ENCODE data around the gene MRC1.

MRC1 gene

DNA sequence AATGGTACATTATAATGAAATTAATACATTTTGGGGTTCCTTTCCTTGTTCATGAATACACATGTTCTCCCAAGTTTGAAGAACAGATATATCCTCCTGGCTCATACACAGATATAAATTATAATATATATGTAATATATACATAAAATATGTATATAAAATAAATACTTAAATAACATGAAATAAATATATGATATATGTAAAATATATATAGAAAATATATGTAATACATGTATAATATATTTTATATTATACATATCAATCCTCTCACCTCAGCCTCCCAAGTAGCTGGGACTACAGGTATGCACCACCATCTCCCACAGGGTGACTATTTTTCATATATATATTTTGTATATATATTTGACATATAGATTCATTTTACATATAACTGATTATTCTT lies 68.0 kb downstream of the MRC1 start:
- Histone ChIP-seq H3K9me3 (ENCODE audit: insufficient read depth, low read length) (no peaks in the 10 kb centered on the region), H3K36me3 (ENCODE audit: insufficient read depth, insufficient read length, low read length) (no peaks in the 10 kb centered on the region), H3K9ac (ENCODE audit: insufficient read length, low read depth) (no peak overlapping the region), H3K4me3 (ENCODE audit: insufficient read length, low read depth) (no peak overlapping the region), H3K27me3 (ENCODE audit: insufficient read depth, insufficient read length) (no peaks in the 10 kb centered on the region), H3K4me1 (ENCODE audit: insufficient read depth, insufficient read length) (no peaks in the 10 kb centered on the region)
- TF ChIP-seq YY1 (IDR thresholded peaks at IDR 0.05; ENCODE audit: insufficient read depth, insufficient read length) (no peak), SUZ12 (IDR thresholded peaks at IDR 0.05; ENCODE audit: extremely low read depth, insufficient read depth, insufficient read length) (no peak), ZNF274 (IDR thresholded peaks at IDR 0.05; ENCODE audit: low read depth, low read length) (no peak)
- DNase-seq (ENCODE audit: low read depth, low spot score): no peak

GRCh38 chr10:17878896-17879295 lies 69.7 kb downstream of the MRC1 start:
- H3K9ac ChIP-seq (ENCODE audit: insufficient read length, low read depth): no peak overlapping the region
- TF ChIP-seq ZNF274 (IDR thresholded peaks at IDR 0.05; ENCODE audit: low read depth, low read length) (no peak), SUZ12 (IDR thresholded peaks at IDR 0.05; ENCODE audit: extremely low read depth, insufficient read depth, insufficient read length) (no peak), YY1 (IDR thresholded peaks at IDR 0.05; ENCODE audit: insufficient read depth, insufficient read length) (no peak)
- DNase-seq (ENCODE audit: low read depth, low spot score): no peak

GRCh38 chr10:17880601-17881000 lies 71.5 kb downstream of the MRC1 start:
- no peak for TF ChIP-seq YY1 (IDR thresholded peaks at IDR 0.05; ENCODE audit: insufficient read depth, insufficient read length)
- TF ChIP-seq ZNF274 (IDR thresholded peaks at IDR 0.05; ENCODE audit: low read depth, low read length): no peak
- TF ChIP-seq SUZ12 (IDR thresholded peaks at IDR 0.05; ENCODE audit: extremely low read depth, insufficient read depth, insufficient read length): no peak
- Histone ChIP-seq H3K4me3 (ENCODE audit: insufficient read length, low read depth) (no peak overlapping the region), H3K9me3 (ENCODE audit: insufficient read depth, low read length) (no peaks in the 10 kb centered on the region), H3K36me3 (ENCODE audit: insufficient read depth, insufficient read length, low read length) (no peaks in the 10 kb centered on the region), H3K4me1 (ENCODE audit: insufficient read depth, insufficient read length) (no peaks in the 10 kb centered on the region), H3K9ac (ENCODE audit: insufficient read length, low read depth) (no peak overlapping the region), H3K27me3 (ENCODE audit: insufficient read depth, insufficient read length) (no peaks in the 10 kb centered on the region)
- DNase-seq (ENCODE audit: low read depth, low spot score): no peak

More at GRCh38 chr10:17878896-17879295, 69.7 kb downstream of the MRC1 start:
- no peaks in the 10 kb centered on the region for H3K4me1 ChIP-seq (ENCODE audit: insufficient read depth, insufficient read length)
- H3K27me3 ChIP-seq (ENCODE audit: insufficient read depth, insufficient read length): no peaks in the 10 kb centered on the region
- H3K4me3 ChIP-seq (ENCODE audit: insufficient read length, low read depth): no peak overlapping the region
- no peaks in the 10 kb centered on the region for H3K9me3 ChIP-seq (ENCODE audit: insufficient read depth, low read length)
- no peaks in the 10 kb centered on the region for H3K36me3 ChIP-seq (ENCODE audit: insufficient read depth, insufficient read length, low read length)

GRCh38 chr10:17882557-17882956 lies 73.4 kb downstream of the MRC1 start:
- H3K9me3 ChIP-seq (ENCODE audit: insufficient read depth, low read length): no peaks in the 10 kb centered on the region
- no peak for DNase-seq (ENCODE audit: low read depth, low spot score)
- TF ChIP-seq ZNF274 (IDR thresholded peaks at IDR 0.05; ENCODE audit: low read depth, low read length) (no peak), YY1 (IDR thresholded peaks at IDR 0.05; ENCODE audit: insufficient read depth, insufficient read length) (no peak), SUZ12 (IDR thresholded peaks at IDR 0.05; ENCODE audit: extremely low read depth, insufficient read depth, insufficient read length) (no peak)
- H3K36me3 ChIP-seq (ENCODE audit: insufficient read depth, insufficient read length, low read length): no peaks in the 10 kb centered on the region
- no peak overlapping the region for H3K4me3 ChIP-seq (ENCODE audit: insufficient read length, low read depth)
- no peaks in the 10 kb centered on the region for H3K4me1 ChIP-seq (ENCODE audit: insufficient read depth, insufficient read length)
- H3K9ac ChIP-seq (ENCODE audit: insufficient read length, low read depth): no peak overlapping the region
- no peaks in the 10 kb centered on the region for H3K27me3 ChIP-seq (ENCODE audit: insufficient read depth, insufficient read length)

DNA sequence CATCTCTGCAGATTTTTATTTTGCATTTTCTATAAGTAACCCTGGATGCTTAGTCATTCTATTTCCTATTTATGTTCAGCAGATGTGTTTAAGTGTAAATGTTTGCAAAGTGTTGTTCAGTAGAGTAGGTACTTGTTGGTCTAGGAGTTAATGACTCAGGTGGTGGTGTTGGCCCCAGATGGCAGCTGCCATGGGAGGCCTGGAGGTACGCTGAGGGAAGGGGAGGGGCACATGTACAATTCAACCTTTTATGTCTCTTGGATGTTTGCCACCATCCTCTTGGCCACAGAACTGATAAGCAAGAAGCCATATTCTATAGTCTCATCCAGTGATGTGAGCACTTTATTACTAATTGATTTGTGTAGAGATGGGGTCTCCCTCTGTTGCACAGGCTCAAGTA lies 74.5 kb downstream of the MRC1 start:
- Histone ChIP-seq H3K4me1 (ENCODE audit: insufficient read depth, insufficient read length) (no peaks in the 10 kb centered on the region), H3K4me3 (ENCODE audit: insufficient read length, low read depth) (no peak overlapping the region), H3K9me3 (ENCODE audit: insufficient read depth, low read length) (no peaks in the 10 kb centered on the region), H3K27me3 (ENCODE audit: insufficient read depth, insufficient read length) (no peaks in the 10 kb centered on the region), H3K36me3 (ENCODE audit: insufficient read depth, insufficient read length, low read length) (no peaks in the 10 kb centered on the region), H3K9ac (ENCODE audit: insufficient read length, low read depth) (no peak overlapping the region)
- no peak for TF ChIP-seq SUZ12 (IDR thresholded peaks at IDR 0.05; ENCODE audit: extremely low read depth, insufficient read depth, insufficient read length)
- TF ChIP-seq YY1 (IDR thresholded peaks at IDR 0.05; ENCODE audit: insufficient read depth, insufficient read length): no peak
- TF ChIP-seq ZNF274 (IDR thresholded peaks at IDR 0.05; ENCODE audit: low read depth, low read length): no peak
- DNase-seq (ENCODE audit: low read depth, low spot score): no peak

GRCh38 chr10:17888189-17888588 lies 79.0 kb downstream of the MRC1 start:
- Histone ChIP-seq H3K27me3 (ENCODE audit: insufficient read depth, insufficient read length) (no peaks in the 10 kb centered on the region), H3K9ac (ENCODE audit: insufficient read length, low read depth) (no peak overlapping the region), H3K9me3 (ENCODE audit: insufficient read depth, low read length) (no peaks in the 10 kb centered on the region), H3K4me3 (ENCODE audit: insufficient read length, low read depth) (no peak overlapping the region), H3K4me1 (ENCODE audit: insufficient read depth, insufficient read length) (no peaks in the 10 kb centered on the region), H3K36me3 (ENCODE audit: insufficient read depth, insufficient read length, low read length) (no peaks in the 10 kb centered on the region)
- no peak for TF ChIP-seq ZNF274 (IDR thresholded peaks at IDR 0.05; ENCODE audit: low read depth, low read length)
- no peak for TF ChIP-seq SUZ12 (IDR thresholded peaks at IDR 0.05; ENCODE audit: extremely low read depth, insufficient read depth, insufficient read length)
- no peak for TF ChIP-seq YY1 (IDR thresholded peaks at IDR 0.05; ENCODE audit: insufficient read depth, insufficient read length)
- DNase-seq (ENCODE audit: low read depth, low spot score): no peak

DNA sequence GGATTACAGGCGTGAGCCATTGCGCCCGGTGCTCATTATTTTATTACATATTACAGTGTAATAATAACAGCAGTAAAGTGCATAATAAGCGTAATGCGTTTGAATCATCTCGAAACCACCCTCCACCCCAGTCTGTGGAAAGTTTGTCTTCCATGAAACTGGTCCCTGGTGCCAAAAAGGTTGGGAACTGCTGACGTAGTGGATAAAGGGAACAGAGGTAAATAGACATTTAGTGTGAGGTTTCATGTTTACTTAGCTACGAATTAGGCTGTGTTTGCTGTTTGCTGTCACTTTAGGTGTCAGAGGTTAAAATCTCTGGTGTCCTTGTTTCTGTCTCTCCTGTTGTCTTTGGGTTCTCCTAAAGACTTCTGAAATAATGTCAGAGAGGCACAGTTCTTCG lies 82.3 kb downstream of the MRC1 start:
- TF ChIP-seq SUZ12 (IDR thresholded peaks at IDR 0.05; ENCODE audit: extremely low read depth, insufficient read depth, insufficient read length) (no peak), ZNF274 (IDR thresholded peaks at IDR 0.05; ENCODE audit: low read depth, low read length) (no peak), YY1 (IDR thresholded peaks at IDR 0.05; ENCODE audit: insufficient read depth, insufficient read length) (no peak)
- H3K4me3 ChIP-seq (ENCODE audit: insufficient read length, low read depth): no peak overlapping the region
- H3K9me3 ChIP-seq (ENCODE audit: insufficient read depth, low read length): no peaks in the 10 kb centered on the region
- H3K9ac ChIP-seq (ENCODE audit: insufficient read length, low read depth): no peak overlapping the region
- no peaks in the 10 kb centered on the region for H3K27me3 ChIP-seq (ENCODE audit: insufficient read depth, insufficient read length)
- H3K4me1 ChIP-seq (ENCODE audit: insufficient read depth, insufficient read length): no peaks in the 10 kb centered on the region
- no peak for DNase-seq (ENCODE audit: low read depth, low spot score)
- no peaks in the 10 kb centered on the region for H3K36me3 ChIP-seq (ENCODE audit: insufficient read depth, insufficient read length, low read length)
